Esophagus (tissue), 2 donors: ENCODE data around the gene GPI. TPM values are rescaled to one million over a fixed set of nuclear protein-coding genes. Genes with fewer than 3 reads are reported as not detected.

ENCODE experiments used
- H3K27ac ChIP-seq, 2 donors: one replicate each; pipeline ENCODE4 v1.5.1; 2013; ENCODE audit warnings: low read depth in 2 of 2, mild to moderate bottlenecking in 2 of 2, inconsistent platforms in 1 of 2, low read length in 1 of 2, moderate library complexity in 1 of 2
- H3K27me3 ChIP-seq, 2 donors: one replicate each; pipeline ENCODE4 v1.6.1; 2013; ENCODE audit warnings: low read length in 2 of 2, control low read depth in 1 of 2, mild to moderate bottlenecking in 1 of 2; ENCODE audit not compliant: insufficient read depth in 2 of 2, control insufficient read depth in 1 of 2
- H3K36me3 ChIP-seq, 2 donors: one replicate each; pipeline ENCODE4 v1.6.1; 2013; ENCODE audit warnings: low read length in 1 of 2; ENCODE audit not compliant: control insufficient read depth in 2 of 2, insufficient read depth in 2 of 2
- H3K4me1 ChIP-seq, 2 donors: one replicate each; pipeline ENCODE4 v1.6.1; 2013; ENCODE audit warnings: low read length in 1 of 2; ENCODE audit not compliant: control insufficient read depth in 2 of 2, insufficient read depth in 2 of 2
- H3K4me3 ChIP-seq, 2 donors: one replicate each; pipeline ENCODE4 v1.5.1; 2013; ENCODE audit warnings: low read length in 2 of 2, mild to moderate bottlenecking in 2 of 2, low read depth in 1 of 2, moderate library complexity in 1 of 2
- H3K9me3 ChIP-seq, 2 donors: one replicate each; pipeline ENCODE4 v1.6.1; 2013; ENCODE audit warnings: mild to moderate bottlenecking in 2 of 2, low read depth in 1 of 2, low read length in 1 of 2, moderate library complexity in 1 of 2; ENCODE audit not compliant: control insufficient read depth in 2 of 2, insufficient read depth in 1 of 2
- WGBS, 2 donors: extraction: QIAGEN DNeasy Blood & Tissue Kit; methylation state at CpG; one replicate each; pipeline ENCODE4 v1.1.7; 2013; 5-methylcytosine and 5-hydroxymethylcytosine counted together
- polyA plus RNA-seq, 2 donors: library from polyadenylated mRNA; stranded (reverse); fragments of 200-250 nt; gene quantifications; one replicate each; pipeline ENCODE4 v1.2.3, GENCODE V29; 2013
- donor health status: healthy with polysubstance abuse.
- donor health status: Bipolar disorder and iron deficiency.

Gene GPI
- polyA plus RNA-seq, 2 donors, result 64.3 to 125 TPM

GRCh38 chr19:34335914-34336313 is 29.1 kb upstream of the GPI start:
- no peaks in the 10 kb centered on the region for H3K4me1 ChIP-seq
- no peaks in the 10 kb centered on the region for H3K9me3 ChIP-seq
- no peak overlapping the region for H3K27ac ChIP-seq
- no peaks in the 10 kb centered on the region for H3K27me3 ChIP-seq
- WGBS, 2 donors, result 90 to 92% methylated on average over 3 of the region's 3 CpGs
- no peak overlapping the region for H3K4me3 ChIP-seq
- H3K36me3 ChIP-seq, result peaks cover 5 to 25% of the 10 kb centered on the region in 2 donors

GRCh38 chr19:34336781-34337271 is 28.2 kb upstream of the GPI start:
- H3K27me3 ChIP-seq, result no peaks in the 10 kb centered on the region
- H3K4me1 ChIP-seq, result no peaks in the 10 kb centered on the region
- no peak overlapping the region for H3K4me3 ChIP-seq
- H3K36me3 ChIP-seq, result peaks cover 13 to 27% of the 10 kb centered on the region in 2 donors
- H3K9me3 ChIP-seq, result no peaks in the 10 kb centered on the region
- no peak overlapping the region for H3K27ac ChIP-seq
- WGBS, 2 donors, result 0% methylated on average over 1 of the region's 1 CpG

GRCh38 chr19:34337739-34338138 is 27.3 kb upstream of the GPI start:
- 70 to 97% methylated on average over 2 of the region's 2 CpGs for WGBS, 2 donors
- Histone ChIP-seq H3K4me3 (no peak overlapping the region), H3K27me3 (no peaks in the 10 kb centered on the region), H3K9me3 (no peaks in the 10 kb centered on the region), H3K36me3 (peaks cover 16 to 32% of the 10 kb centered on the region in 2 donors), H3K4me1 (no peaks in the 10 kb centered on the region), H3K27ac (no peak overlapping the region)

- Histone ChIP-seq H3K27ac (no peak overlapping the region), H3K36me3 (peaks cover 16 to 30% of the 10 kb centered on the region in 2 donors), H3K9me3 (no peaks in the 10 kb centered on the region), H3K27me3 (no peaks in the 10 kb centered on the region), H3K4me3 (no peak overlapping the region), H3K4me1 (no peaks in the 10 kb centered on the region)
- WGBS, 2 donors, result 91 to 93% methylated on average over 12 of the region's 12 CpGs
Observed at GRCh38 chr19:34341935-34342680, 22.9 kb upstream of the GPI start.

GRCh38 chr19:34343751-34344150 is 21.2 kb upstream of the GPI start:
- Histone ChIP-seq H3K9me3 (no peaks in the 10 kb centered on the region), H3K4me3 (no peak overlapping the region), H3K4me1 (no peaks in the 10 kb centered on the region), H3K27me3 (no peaks in the 10 kb centered on the region), H3K36me3 (peaks cover 15 to 30% of the 10 kb centered on the region in 2 donors), H3K27ac (no peak overlapping the region)
- WGBS, 2 donors, result 91 to 97% methylated on average over 2 of the region's 2 CpGs

- Histone ChIP-seq H3K27me3 (no peaks in the 10 kb centered on the region), H3K36me3 (peaks cover 14 to 26% of the 10 kb centered on the region in 2 donors)
- 41 to 46% methylated on average over 7 of the region's 7 CpGs for WGBS, 2 donors
Observed at GRCh38 chr19:34345947-34346351, 19.0 kb upstream of the GPI start.

GRCh38 chr19:34347561-34348165 is 17.3 kb upstream of the GPI start:
- Histone ChIP-seq H3K4me1 (peaks cover 0 to 3% of the 10 kb centered on the region in 2 donors), H3K4me3 (no peak overlapping the region), H3K27me3 (no peaks in the 10 kb centered on the region), H3K9me3 (no peaks in the 10 kb centered on the region), H3K36me3 (peaks cover 3 to 19% of the 10 kb centered on the region in 2 donors), H3K27ac (no peak overlapping the region)
- 93 to 95% methylated on average over 19 of the region's 19 CpGs for WGBS, 2 donors

More at GRCh38 chr19:34345947-34346351, 19.0 kb upstream of the GPI start:
- H3K9me3 ChIP-seq, result no peaks in the 10 kb centered on the region
- H3K4me3 ChIP-seq, result no peak overlapping the region
- no peaks in the 10 kb centered on the region for H3K4me1 ChIP-seq
- no peak overlapping the region for H3K27ac ChIP-seq

GRCh38 chr19:34348899-34349487 is 16.0 kb upstream of the GPI start:
- Histone ChIP-seq H3K27me3 (no peaks in the 10 kb centered on the region), H3K36me3 (peaks cover 8 to 27% of the 10 kb centered on the region in 2 donors), H3K9me3 (no peaks in the 10 kb centered on the region), H3K4me3 (no peak overlapping the region), H3K4me1 (peaks cover 0 to 3% of the 10 kb centered on the region in 2 donors), H3K27ac (no peak overlapping the region)
- 95 to 98% methylated on average over 11 of the region's 11 CpGs for WGBS, 2 donors

- 73 to 78% methylated on average over 7 of the region's 7 CpGs for WGBS, 2 donors
- Histone ChIP-seq H3K27me3 (no peaks in the 10 kb centered on the region), H3K4me1 (peaks cover 0 to 3% of the 10 kb centered on the region in 2 donors), H3K9me3 (no peaks in the 10 kb centered on the region), H3K4me3 (no peak overlapping the region), H3K36me3 (peaks cover 8 to 28% of the 10 kb centered on the region in 2 donors), H3K27ac (no peak overlapping the region)
Observed at GRCh38 chr19:34350161-34350561, 14.8 kb upstream of the GPI start.
